AG04450 (cell line): ENCODE results near the gene SAMD4A. TPM values are rescaled to one million over a fixed set of nuclear protein-coding genes. Genes with fewer than 3 reads are reported as not detected.

ENCODE experiments used
- CTCF ChIA-PET: fragments of 300-600, 350-600 bp; formaldehyde crosslinking; extraction: SDS; loops from one replicate; lab custom pipeline; 2022; ENCODE audit warnings: antibody characterized with exemption, inconsistent platforms; lab: Charles Lee
- POLR2A ChIA-PET: fragments of 350-600 bp; formaldehyde crosslinking; extraction: SDS; loops from one replicate; lab custom pipeline; 2021; ENCODE audit warnings: antibody characterized with exemption, inconsistent platforms; lab: Yijun Ruan, JAX
- DNase-seq: peaks from one replicate; pipeline ENCODE4 v3.0.0-alpha.2; 2011; ENCODE audit warnings: low read depth, low spot score
- H3K27ac ChIP-seq: one replicate; pipeline ENCODE4 v1.5.1; 2012; ENCODE audit warnings: low read depth, low read length, control low read depth
- H3K27me3 ChIP-seq: one replicate; pipeline ENCODE4 v1.6.0; 2012; ENCODE audit warnings: low read length; ENCODE audit not compliant: control insufficient read depth, insufficient read depth
- H3K4me3 ChIP-seq: 2 replicates; pipeline ENCODE4 v1.5.1; 2011; ENCODE audit warnings: mild to moderate bottlenecking, low read depth, low read length, control low read depth
- H3K9me3 ChIP-seq: 2 replicates; pipeline ENCODE4 v1.5.1; 2012; ENCODE audit warnings: low read length; ENCODE audit not compliant: control insufficient read depth, insufficient read depth
- polyA plus RNA-seq: library from polyadenylated mRNA; depleted of rRNA; stranded (reverse); fragments of >200 nt; gene quantifications from 2 replicates; pipeline ENCODE4 v1.2.3, GENCODE V29; 2011
- TF ChIP-seq, protein P1 (sequence below): IDR thresholded peaks from 2 replicates; pipeline ENCODE4 v1.5.1; 2011; ENCODE audit warnings: low read depth, low read length, control low read depth, inconsistent platforms

Gene SAMD4A
- polyA plus RNA-seq, 1 experiment: 12.7 TPM

DNA sequence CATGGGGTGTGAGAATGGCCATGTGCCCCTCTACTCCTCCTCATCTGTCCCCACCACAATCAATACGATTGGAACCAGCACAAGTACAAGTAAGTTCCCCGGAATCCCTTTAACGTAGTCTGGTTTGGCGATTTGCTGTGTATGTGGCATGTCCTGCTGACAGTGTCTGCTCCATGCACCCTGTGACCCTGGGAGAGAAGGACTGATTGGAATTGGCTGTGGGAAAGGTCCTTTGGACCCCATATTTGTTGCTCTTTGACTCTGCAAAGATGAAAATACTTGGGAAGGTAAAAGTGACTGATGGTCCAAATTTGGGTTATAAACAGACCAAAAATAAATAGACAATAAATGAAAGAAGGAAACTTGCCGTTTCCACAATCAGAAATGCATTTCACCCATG, 135.6 kb downstream of the SAMD4A start:
- H3K4me3 ChIP-seq: no peak overlapping the region
- ChIA-PET POLR2A (no interaction called here), CTCF (no interaction called here)
- H3K27me3 ChIP-seq: no peaks in the 10 kb centered on the region
- H3K9me3 ChIP-seq: no peaks in the 10 kb centered on the region
- no peak overlapping the region for H3K27ac ChIP-seq
- TF ChIP-seq, protein P1, sequence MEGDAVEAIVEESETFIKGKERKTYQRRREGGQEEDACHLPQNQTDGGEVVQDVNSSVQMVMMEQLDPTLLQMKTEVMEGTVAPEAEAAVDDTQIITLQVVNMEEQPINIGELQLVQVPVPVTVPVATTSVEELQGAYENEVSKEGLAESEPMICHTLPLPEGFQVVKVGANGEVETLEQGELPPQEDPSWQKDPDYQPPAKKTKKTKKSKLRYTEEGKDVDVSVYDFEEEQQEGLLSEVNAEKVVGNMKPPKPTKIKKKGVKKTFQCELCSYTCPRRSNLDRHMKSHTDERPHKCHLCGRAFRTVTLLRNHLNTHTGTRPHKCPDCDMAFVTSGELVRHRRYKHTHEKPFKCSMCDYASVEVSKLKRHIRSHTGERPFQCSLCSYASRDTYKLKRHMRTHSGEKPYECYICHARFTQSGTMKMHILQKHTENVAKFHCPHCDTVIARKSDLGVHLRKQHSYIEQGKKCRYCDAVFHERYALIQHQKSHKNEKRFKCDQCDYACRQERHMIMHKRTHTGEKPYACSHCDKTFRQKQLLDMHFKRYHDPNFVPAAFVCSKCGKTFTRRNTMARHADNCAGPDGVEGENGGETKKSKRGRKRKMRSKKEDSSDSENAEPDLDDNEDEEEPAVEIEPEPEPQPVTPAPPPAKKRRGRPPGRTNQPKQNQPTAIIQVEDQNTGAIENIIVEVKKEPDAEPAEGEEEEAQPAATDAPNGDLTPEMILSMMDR: no peak
- DNase-seq: no peak

DNA sequence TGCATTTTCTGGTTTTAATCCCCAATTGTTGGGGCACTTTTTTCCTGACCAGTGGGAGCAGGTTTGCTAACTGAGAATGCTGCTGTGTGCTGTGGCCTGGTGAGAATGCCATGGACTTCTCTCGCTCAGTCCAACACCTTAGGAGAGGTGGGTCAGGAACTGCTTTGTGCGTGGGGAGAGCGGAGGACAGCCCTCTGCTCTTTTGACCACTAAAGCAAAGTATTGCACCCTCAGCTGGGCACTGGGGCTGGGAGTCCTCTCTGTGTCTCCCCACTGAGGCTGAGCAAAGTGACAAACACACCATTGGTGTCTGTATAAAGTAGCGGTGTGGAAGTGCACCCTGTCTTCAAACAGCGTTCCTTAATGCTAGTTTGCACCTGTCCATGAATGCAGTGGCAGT, 136.2 kb downstream of the SAMD4A start:
- CTCF ChIA-PET: no interaction called here
- Histone ChIP-seq H3K9me3 (no peaks in the 10 kb centered on the region), H3K27ac (no peak overlapping the region), H3K27me3 (no peaks in the 10 kb centered on the region), H3K4me3 (no peak overlapping the region)
- no peak for DNase-seq
- TF ChIP-seq, protein P1: no peak
- POLR2A ChIA-PET: no interaction called here

DNA sequence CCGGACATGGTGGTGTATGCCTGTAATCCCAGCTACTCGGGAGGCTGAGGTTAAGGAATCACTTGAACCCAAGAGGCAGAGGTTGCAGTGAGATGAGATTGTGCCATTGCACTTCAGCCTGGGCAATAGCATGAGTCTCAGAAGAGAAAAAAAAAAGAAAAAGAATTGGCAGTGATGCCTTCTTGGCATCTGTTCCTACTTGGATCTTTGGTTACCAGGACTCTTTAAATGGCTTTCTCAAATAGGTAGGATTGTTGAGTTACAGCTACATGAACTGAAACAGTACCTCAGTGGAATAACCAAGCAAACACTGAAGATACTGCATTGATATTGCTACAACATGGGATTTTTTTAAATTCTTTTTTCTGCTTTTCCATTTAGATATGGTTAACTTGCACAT, 136.8 kb downstream of the SAMD4A start:
- CTCF ChIA-PET: no interaction called here
- POLR2A ChIA-PET: no interaction called here

DNA sequence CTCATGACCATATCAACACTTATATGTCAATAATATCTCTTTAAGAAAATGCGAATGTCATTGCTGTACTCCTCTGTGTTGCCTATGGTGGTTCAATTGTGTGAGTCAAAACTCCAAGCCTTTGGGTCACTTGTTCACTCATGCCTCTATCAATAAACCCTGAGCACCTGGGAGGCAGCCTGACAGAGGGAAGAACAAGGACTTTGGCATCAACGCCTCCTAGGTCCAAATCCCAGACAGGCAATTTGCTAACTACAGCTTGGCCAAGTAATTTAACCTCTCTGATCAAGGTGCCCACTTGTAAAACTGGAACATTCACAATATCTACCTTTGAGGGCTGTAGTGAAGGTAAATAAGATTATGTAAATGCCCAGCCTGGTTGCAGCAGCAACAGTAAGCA, 137.8 kb downstream of the SAMD4A start:
- CTCF ChIA-PET: interaction anchor here (1.2 kb wide), 1 partner anchor 14 kb away, joined by 4 read pairs; no protein-coding TSS in a partner anchor
- TF ChIP-seq, protein P1: no peak
- POLR2A ChIA-PET: no interaction called here

More for the DNA sequence above, 136.8 kb downstream of the SAMD4A start:
- Histone ChIP-seq H3K27me3 (no peaks in the 10 kb centered on the region), H3K9me3 (no peaks in the 10 kb centered on the region), H3K27ac (no peak overlapping the region), H3K4me3 (no peak overlapping the region)
- TF ChIP-seq, protein P1: no peak
- DNase-seq: no peak

DNA sequence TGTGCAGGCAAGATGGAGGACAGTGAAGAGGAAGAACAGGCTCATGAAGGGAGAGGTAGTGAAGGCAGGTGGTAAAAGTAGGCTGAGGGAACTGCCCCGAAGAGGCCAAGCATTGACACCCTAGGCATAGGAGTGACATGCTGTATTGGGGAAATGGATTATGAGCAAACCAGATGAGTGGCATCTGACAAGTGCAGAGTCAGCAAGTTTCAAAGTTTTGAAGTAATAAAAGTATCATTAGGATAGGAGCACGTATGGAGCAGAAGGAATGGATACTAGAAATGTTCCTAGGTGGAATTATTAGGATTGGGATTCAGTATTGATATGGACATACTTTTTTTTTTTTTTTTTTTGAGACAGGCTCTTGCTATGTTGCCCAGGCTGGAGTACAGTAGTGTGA, 139.8 kb downstream of the SAMD4A start:
- POLR2A ChIA-PET: no interaction called here
- TF ChIP-seq, protein P1: no peak
- Histone ChIP-seq H3K4me3 (no peak overlapping the region), H3K27ac (no peak overlapping the region), H3K27me3 (no peaks in the 10 kb centered on the region), H3K9me3 (no peaks in the 10 kb centered on the region)
- CTCF ChIA-PET: interaction anchor here (0.6 kb wide), 1 partner anchor 15 kb away, joined by 3 read pairs; no protein-coding TSS in a partner anchor
- no peak for DNase-seq

More for the DNA sequence above, 137.8 kb downstream of the SAMD4A start:
- no peaks in the 10 kb centered on the region for H3K27me3 ChIP-seq
- no peak overlapping the region for H3K4me3 ChIP-seq
- no peaks in the 10 kb centered on the region for H3K9me3 ChIP-seq
- no peak for DNase-seq
- no peak overlapping the region for H3K27ac ChIP-seq
